Mucosa of rectum (tissue), 2 donors: Measurements from ENCODE around the gene TMEM255A.

Source experiments
- H3K27ac ChIP-seq, 2 donors: one replicate each; pipeline ENCODE4 v1.7.0; 2013; ENCODE audit warnings: inconsistent platforms in 2 of 2, low read depth in 2 of 2, low read length in 2 of 2
- H3K27me3 ChIP-seq, 2 donors: one replicate each; pipeline ENCODE4 v1.7.0; 2013; ENCODE audit warnings: low read length in 2 of 2; ENCODE audit not compliant: control insufficient read depth in 2 of 2, insufficient read depth in 2 of 2
- H3K36me3 ChIP-seq, 2 donors: one replicate each; pipeline ENCODE4 v1.7.0; 2013; ENCODE audit warnings: low read length in 2 of 2; ENCODE audit not compliant: control insufficient read depth in 2 of 2, insufficient read depth in 2 of 2
- H3K4me1 ChIP-seq, 2 donors: one replicate each; pipeline ENCODE4 v1.7.0; 2013; ENCODE audit warnings: low read length in 2 of 2, mild to moderate bottlenecking in 1 of 2; ENCODE audit not compliant: control insufficient read depth in 2 of 2, insufficient read depth in 2 of 2
- H3K4me3 ChIP-seq, 2 donors: one replicate each; pipeline ENCODE4 v1.7.0; 2013; ENCODE audit warnings: low read length in 2 of 2
- H3K9ac ChIP-seq, 2 donors: one replicate each; pipeline ENCODE4 v1.7.0; 2013; ENCODE audit warnings: low read length in 2 of 2, low read depth in 1 of 2, mild to moderate bottlenecking in 1 of 2
- H3K9me3 ChIP-seq, 2 donors: one replicate each; pipeline ENCODE4 v1.7.0; 2013; ENCODE audit warnings: low read length in 2 of 2; ENCODE audit not compliant: control insufficient read depth in 2 of 2
- donor health status: healthy.
- donor health status: Normal muscosa, but diverticular disease.

The TMEM255A gene

DNA sequence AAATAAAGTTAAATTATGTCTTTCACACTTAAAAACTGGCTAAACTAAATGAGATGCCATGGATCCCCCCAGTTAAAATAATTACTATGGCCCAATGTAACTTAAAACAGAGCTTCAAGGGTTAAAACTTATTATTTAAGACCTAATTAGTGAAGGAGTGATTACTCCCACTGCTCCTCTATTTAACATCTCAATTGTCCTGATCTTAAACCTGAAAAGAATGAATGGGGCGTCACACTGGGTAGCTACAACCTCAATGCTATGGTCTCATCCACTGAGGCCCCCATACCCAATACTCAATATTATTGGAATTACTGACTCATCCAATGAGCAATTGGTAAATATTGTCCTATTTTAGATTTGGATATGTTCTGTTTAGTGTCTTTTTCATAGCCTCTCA lies 21.1 kb upstream of the TMEM255A start:
- no peaks in the 10 kb centered on the region for H3K27me3 ChIP-seq
- no peak overlapping the region for H3K27ac ChIP-seq
- H3K4me3 ChIP-seq = no peak overlapping the region
- no peaks in the 10 kb centered on the region for H3K36me3 ChIP-seq
- H3K9ac ChIP-seq = no peak overlapping the region
- no peaks in the 10 kb centered on the region for H3K4me1 ChIP-seq
- peaks cover 0 to 9% of the 10 kb centered on the region in 2 donors for H3K9me3 ChIP-seq

DNA sequence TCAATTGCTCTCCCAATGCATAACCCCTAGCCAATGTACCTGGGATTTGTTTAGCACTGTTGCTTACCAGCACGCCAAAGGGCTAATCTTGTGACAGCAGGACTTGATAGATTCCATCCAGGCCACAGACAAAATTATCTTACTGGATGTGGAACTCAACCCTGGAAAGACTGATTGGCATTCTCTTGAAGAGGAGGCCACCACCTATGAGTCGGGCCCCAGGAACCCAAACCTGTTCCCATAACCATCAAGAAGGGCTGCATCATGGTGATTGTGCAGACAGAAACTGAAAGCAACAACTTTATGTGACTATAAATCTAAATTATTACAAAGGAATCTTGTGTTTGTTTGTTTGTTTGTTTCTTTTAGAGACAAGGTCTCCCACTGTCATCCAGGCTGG lies 19.9 kb upstream of the TMEM255A start:
- Histone ChIP-seq H3K36me3 (no peaks in the 10 kb centered on the region), H3K27ac (no peak overlapping the region), H3K9ac (no peak overlapping the region), H3K4me1 (no peaks in the 10 kb centered on the region), H3K9me3 (no peaks in the 10 kb centered on the region), H3K4me3 (no peak overlapping the region), H3K27me3 (no peaks in the 10 kb centered on the region)

DNA sequence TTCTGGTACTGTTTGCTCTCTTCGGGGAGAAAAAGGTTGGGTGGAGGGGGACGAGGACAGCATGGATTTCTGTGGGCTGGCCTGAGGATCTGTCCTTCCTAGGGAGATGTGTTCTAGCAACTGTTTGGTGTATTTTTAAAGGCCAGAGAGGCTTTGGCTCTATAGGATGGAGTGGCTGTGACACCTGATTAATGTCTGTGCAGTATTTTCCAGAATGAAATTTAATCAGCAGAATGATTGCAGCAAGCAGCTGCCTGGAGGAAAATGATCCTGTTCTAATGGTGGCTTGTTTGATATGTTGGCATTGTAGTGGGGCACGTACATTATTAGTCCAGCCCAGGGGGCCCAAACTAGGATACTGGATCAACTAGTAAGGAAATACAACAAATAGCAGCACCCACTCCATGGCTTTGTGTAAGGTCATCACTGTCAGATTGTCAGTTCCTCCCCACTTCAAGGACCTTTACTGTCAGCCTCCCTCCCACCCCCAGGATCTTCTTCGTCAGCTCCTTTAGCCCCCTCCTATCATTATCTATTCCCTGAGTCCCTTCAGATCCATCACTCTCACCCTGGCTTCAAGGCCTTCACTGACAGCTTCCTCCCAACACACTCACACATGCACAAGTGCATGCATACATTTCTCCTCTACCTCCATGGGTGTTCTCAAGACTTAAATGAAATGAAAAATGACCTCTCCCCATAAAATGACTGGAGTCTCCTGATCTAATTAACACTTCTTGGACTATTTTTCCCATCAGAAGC lies 10.4 kb upstream of the TMEM255A start:
- Histone ChIP-seq H3K36me3 (no peaks in the 10 kb centered on the region), H3K9me3 (no peaks in the 10 kb centered on the region), H3K4me3 (no peak overlapping the region), H3K27ac (no peak overlapping the region), H3K27me3 (peaks cover 0 to 5% of the 10 kb centered on the region in 2 donors), H3K9ac (no peak overlapping the region), H3K4me1 (no peaks in the 10 kb centered on the region)

DNA sequence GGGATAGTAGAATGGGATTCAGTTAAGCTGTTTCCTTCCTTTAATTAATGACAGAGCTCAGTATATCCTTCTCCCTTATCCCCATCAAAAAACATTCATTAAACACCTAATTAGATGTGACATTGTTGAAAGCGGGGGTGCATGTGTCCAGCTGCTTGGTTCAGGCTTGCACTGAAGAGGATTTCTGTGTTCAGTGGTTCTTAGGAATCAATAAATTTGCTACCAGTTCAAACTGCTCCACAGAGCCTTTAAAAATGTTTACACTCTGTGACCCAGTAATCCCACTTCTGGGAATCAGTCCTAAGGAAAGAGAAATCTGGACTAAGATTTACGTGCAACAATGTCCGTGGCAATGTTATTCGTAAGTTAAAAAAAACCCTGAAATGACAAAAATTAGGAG lies 7.2 kb upstream of the TMEM255A start:
- Histone ChIP-seq H3K27ac (no peak overlapping the region), H3K9me3 (no peaks in the 10 kb centered on the region), H3K27me3 (peaks cover 5 to 7% of the 10 kb centered on the region in 2 donors), H3K4me3 (no peak overlapping the region), H3K36me3 (no peaks in the 10 kb centered on the region), H3K9ac (no peak overlapping the region), H3K4me1 (no peaks in the 10 kb centered on the region)

DNA sequence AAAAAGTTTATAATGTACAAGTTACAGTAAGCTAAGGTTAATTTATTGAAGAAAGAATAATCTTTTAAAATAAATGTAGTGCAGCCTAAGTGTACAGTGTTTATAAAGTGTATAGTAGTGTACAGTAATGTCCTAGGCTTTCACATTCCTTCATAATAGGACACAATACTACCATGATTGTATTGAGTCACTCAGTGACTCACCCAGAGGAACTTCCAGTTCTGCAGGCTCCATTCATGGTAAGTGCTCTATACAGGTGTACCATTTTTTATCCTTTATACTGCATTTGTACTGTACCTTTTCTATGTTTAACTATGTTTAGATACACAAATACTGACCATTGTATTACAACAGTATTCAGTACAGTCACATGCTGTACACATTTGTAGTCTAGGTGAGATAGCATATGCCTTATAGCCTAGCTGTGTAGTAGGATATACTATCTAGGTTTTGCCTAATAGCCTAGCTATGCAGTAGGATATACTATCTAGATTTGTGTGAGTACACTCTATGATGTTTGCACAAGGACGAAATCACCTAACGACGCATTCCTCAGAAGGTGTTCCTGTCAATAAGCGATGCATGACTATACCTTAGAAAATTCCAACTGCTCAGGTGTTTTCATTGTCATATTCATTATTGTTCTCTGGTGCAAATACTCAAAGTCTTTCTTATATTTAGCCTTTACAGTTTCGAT lies 5.5 kb upstream of the TMEM255A start:
- H3K4me3 ChIP-seq = no peak overlapping the region
- peaks cover 5 to 12% of the 10 kb centered on the region in 2 donors for H3K27me3 ChIP-seq
- no peak overlapping the region for H3K27ac ChIP-seq

DNA sequence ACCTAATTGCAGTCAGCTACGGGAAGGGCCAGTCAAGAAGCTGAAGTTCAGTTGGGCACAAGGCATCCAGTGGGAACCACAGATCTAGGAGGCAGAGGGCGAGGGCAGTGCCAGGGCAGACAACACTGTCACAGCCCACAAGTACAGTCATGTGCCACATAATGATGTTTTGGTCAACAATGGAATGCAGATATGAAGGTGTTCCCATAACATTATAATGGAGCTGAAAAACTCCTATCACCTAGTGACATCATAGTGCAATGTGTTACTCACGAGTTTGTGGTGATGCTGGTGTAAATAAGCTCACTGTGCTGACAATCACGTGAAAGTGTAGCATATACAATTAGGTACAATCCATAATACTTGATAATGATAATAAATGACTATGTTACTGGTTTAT lies 4.5 kb upstream of the TMEM255A start:
- Histone ChIP-seq H3K9me3 (no peaks in the 10 kb centered on the region), H3K27me3 (peaks cover 11 to 16% of the 10 kb centered on the region in 2 donors), H3K4me1 (peaks cover 0 to under 1% of the 10 kb centered on the region in 2 donors), H3K9ac (no peak overlapping the region), H3K36me3 (no peaks in the 10 kb centered on the region), H3K27ac (no peak overlapping the region), H3K4me3 (no peak overlapping the region)

More for the DNA sequence above, 5.5 kb upstream of the TMEM255A start:
- H3K9ac ChIP-seq = no peak overlapping the region
- no peaks in the 10 kb centered on the region for H3K9me3 ChIP-seq
- H3K36me3 ChIP-seq = no peaks in the 10 kb centered on the region
- no peaks in the 10 kb centered on the region for H3K4me1 ChIP-seq

DNA sequence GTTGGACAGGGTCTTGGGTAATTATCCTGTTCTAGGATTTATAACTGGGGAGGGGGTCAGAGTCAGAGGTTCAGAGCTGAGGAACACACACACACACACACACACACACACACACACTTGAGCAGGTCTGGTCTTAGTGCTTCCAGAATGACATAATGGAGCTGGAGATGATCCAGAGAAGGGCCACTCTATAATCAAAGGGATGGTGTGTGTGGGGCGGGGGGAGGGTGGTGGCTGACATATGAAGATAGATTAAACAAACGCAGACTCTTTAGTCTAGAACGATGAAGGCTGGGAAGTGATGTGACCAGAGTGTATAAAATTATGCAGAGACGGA lies 434 bp upstream of the TMEM255A start:
- Histone ChIP-seq H3K27ac (no peak overlapping the region), H3K9me3 (no peaks in the 10 kb centered on the region), H3K36me3 (no peaks in the 10 kb centered on the region), H3K27me3 (peaks cover 21 to 30% of the 10 kb centered on the region in 2 donors), H3K9ac (no peak overlapping the region), H3K4me1 (peaks cover 0 to 2% of the 10 kb centered on the region in 2 donors), H3K4me3 (no peak overlapping the region)

DNA sequence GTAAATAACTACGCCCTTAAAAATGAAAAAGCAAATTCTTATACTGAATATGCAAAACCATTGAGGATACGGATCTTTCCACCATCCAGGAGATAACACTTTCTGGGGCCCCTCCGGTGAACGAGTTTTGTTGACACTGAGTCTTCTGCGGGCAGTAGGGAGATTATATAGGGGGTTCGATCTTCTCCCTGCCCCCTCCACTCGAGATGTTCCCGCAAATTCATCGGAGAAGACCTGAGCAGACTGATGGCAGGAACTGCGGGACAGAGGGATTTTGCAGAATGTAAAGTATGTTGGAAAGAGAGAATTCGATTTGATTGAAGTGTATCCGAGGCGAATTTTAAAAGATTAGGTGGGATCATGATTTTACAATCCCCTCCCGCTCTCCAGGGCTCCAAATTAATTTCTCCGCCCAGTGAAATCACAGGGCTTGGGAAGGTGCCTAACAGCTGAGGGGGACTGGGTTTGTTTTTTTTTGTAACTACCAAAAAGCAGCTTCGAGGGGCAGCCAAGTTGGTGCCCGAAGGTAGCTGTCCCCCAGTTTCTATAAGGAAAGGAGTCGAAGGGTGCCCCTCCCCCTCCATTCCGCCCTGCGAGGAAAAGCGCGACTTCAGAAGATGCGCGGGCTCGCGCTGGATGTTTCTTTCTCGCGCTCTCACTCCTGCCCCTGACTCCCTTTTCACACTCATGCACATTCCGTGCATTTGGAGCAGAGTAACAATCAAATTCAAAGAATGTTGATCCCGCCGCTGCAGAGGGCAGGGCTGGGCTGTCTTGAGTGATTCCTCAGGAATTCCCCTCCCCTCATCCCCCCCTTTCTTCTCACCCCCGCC lies 1.2 kb downstream of the TMEM255A start:
- Histone ChIP-seq H3K27me3 (peaks cover 28 to 33% of the 10 kb centered on the region in 2 donors), H3K9me3 (no peaks in the 10 kb centered on the region), H3K36me3 (no peaks in the 10 kb centered on the region), H3K27ac (no peak overlapping the region), H3K9ac (no peak overlapping the region), H3K4me3 (peak overlapping the region; percentile 44 to 45), H3K4me1 (peaks cover 0 to 2% of the 10 kb centered on the region in 2 donors)

DNA sequence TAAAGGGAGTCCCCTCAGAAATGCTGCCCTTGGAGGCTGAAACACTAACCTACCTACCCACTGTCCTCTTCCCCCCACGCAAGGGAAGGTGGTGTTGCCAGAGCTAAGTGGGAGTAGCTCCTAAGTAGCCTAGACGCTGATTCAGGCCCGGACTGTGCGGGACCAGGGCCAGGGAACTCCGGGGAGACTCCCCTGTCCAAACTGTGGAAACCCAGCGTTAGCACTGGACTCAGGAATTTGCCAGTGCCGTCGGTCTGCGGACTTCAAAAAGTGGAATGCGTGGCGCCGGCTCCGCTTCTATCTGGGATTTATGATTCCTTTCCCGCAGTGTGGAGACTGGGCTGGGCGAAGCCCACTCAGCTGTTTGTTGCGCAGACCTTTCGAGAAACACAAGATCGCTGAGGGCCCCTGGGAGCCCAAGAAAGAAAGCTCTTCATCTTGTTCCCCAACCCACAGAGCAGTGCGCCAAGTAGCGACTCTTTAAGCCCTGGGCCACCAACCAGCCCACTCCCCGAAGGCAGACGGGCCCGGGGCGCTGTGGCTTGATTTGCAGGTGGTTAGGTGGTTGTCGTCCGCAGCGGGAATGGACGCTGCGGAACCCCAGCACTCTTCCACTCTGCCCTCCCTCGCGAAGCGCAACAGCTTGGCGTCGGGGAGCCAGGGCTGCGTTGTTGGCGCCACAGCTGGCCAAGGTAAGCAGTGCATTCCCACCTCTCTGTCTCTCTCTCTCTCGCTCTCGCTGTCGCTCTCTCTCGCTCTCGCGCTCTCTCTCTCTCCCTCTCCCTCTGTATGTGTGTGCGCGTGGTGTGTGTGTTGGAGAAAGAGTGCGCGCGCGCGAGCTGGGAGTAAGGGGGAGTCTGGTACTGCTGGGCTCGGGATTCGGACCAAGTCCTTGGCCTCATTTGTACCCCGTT lies 2.0 kb downstream of the TMEM255A start:
- no peaks in the 10 kb centered on the region for H3K9me3 ChIP-seq
- H3K4me1 ChIP-seq = peaks cover 0 to 2% of the 10 kb centered on the region in 2 donors
- H3K27me3 ChIP-seq = peaks cover 29 to 33% of the 10 kb centered on the region in 2 donors
- no peak overlapping the region for H3K9ac ChIP-seq
- no peak overlapping the region for H3K27ac ChIP-seq
- peak overlapping the region; percentile 44 to 45 for H3K4me3 ChIP-seq
- no peaks in the 10 kb centered on the region for H3K36me3 ChIP-seq
